SH-SY5Y (cell line): ENCODE measurements around the gene ASPHD1.

Source experiments
- GATA2 ChIP-seq: IDR thresholded peaks from 2 replicates; pipeline ENCODE4 v1.6.1; 2011; ENCODE audit warnings: mild to moderate bottlenecking, low read depth, low read length
- GATA3 ChIP-seq: IDR thresholded peaks from 2 replicates; pipeline ENCODE4 v1.6.1; 2011; ENCODE audit warnings: low read depth, mild to moderate bottlenecking, low read length, moderate library complexity

GRCh38 chr16:29891525-29892457 lies 8.5 kb upstream of the ASPHD1 start:
- TF ChIP-seq GATA2 (no peak), GATA3 (no peak)
